ENCODE results near the gene ARHGEF3. TPM values are rescaled to one million over a fixed set of nuclear protein-coding genes. Genes with fewer than 3 reads are reported as not detected.
A peak's percentile ranks its signal among the peaks of the same experiment; 100 is the strongest.

ARHGEF3 gene
- total and polyA plus RNA-seq, 5 donors from 2014 or later = 87.8 to 137 (median 103) TPM

GRCh38 chr3:56683122-56683817 lies 118.5 kb downstream of the ARHGEF3 start, which contains the start of gene TASOR:
Gene TASOR, minus strand, starts transcription at chr3:56683265. Its CDS starts 259 bp downstream, at chr3:56683006.
- ATAC-seq (ENCODE audit: low read depth in 2 of 2) (peak; percentile 86 to 90), DNase-seq (peak; percentile 84 to 93 (median 88))
- Mint-ChIP-seq H3K4me1 (peaks cover 22 to 56% (median 39%) of the 10 kb centered on the region in 4 donors), H3K36me3 (peaks cover 16% of the 10 kb centered on the region), H3K9me3 (no peaks in the 10 kb centered on the region), H3K4me3 (peak within 1 kb of the TSS; percentile 94 to 97 (median 96)), H3K27me3 (peaks cover 5% of the 10 kb centered on the region), H3K27ac (peak within 1 kb of the TSS; percentile 93 to 98 (median 97))
- peaks cover 39% of the 10 kb centered on the region for H3K4me1 ChIP-seq (ENCODE audit: control insufficient read depth, insufficient read depth, low read length, poor library complexity, severe bottlenecking)
- no peaks in the 10 kb centered on the region for H3K27me3 ChIP-seq (ENCODE audit: control insufficient read depth, insufficient read depth, low read length)
- H3K9me3 ChIP-seq (ENCODE audit: control insufficient read depth in 2 of 2, low read length in 2 of 2) = no peaks in the 10 kb centered on the region
- H3K27ac ChIP-seq (ENCODE audit: insufficient read depth, low read length, poor library complexity, severe bottlenecking) = peak within 1 kb of the TSS; percentile 99
- peak within 1 kb of the TSS; percentile 89 for H3K4me3 ChIP-seq (ENCODE audit: low read depth, low read length)
- no peaks in the 10 kb centered on the region for H3K36me3 ChIP-seq (ENCODE audit: control insufficient read depth, insufficient read depth, low read length)

DNA sequence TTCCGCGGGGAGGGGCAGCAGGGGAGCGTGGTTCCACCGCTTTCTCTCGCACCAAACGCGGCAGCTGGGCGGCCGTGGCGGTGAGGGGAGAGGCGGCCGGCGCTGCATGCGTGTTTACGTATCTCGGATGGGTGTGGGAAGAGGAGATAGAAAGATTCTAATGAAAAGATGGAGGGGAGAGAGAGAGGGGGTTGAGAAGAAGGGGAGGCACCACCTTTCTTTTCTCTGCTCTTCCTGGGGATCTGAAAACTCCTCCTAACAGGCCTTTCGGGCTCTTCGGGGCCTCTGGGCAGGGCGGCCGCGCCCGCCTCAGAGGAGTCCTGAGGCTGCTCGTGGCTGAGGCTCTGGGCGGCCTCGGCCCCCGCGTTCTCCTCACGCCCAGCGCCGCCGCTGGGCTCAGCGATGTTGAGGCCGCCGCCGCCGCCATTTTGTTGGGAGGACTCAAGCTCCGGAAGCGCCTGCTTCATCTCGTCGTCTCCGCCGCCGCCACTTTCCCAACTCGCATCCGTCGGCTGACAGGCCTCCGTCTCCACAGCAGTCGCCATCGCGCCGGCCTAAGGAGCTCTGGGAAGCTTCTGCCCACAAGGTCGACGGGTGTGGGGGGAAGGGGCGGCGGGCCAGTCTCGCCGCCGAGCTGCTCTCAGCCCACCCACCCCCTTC lies 119.2 kb downstream of the ARHGEF3 start:
- peaks cover 5% of the 10 kb centered on the region for H3K27me3 Mint-ChIP-seq

DNA sequence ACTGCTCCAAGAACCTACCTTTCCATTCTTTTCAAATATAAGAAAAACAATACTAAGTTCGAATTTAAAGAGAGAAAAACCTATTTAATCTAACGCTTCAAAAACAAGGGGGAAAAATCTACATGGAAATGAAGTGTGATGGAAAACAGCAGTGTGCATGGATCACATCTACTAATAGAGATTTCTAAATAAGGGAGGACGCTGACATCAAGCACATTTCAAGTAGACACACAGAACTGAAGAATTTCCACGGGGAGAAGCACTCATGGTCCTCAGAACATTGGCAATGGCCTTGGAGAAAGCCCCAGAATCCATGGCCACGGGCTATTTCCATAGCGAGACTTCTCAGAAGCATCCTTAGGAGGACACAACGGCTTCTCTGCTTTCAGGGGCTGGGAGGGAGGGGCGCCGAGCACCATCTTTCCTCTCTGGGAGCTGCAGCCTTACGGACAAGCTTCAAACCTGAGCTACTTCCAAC lies 119.7 kb downstream of the ARHGEF3 start:
- peak overlapping the region; percentile 94 to 97 (median 96) for H3K4me3 Mint-ChIP-seq
- peaks cover 30 to 62% (median 46%) of the 10 kb centered on the region in 4 donors for H3K4me1 Mint-ChIP-seq
- H3K4me3 ChIP-seq (ENCODE audit: low read depth, low read length) = peak overlapping the region; percentile 89

More for the DNA sequence above, 119.2 kb downstream of the ARHGEF3 start:
- ATAC-seq (ENCODE audit: low read depth in 2 of 2) (peak; percentile 63 to 67), DNase-seq (peak; percentile 70 to 90 (median 82))
- Mint-ChIP-seq H3K4me1 (peaks cover 24 to 56% (median 41%) of the 10 kb centered on the region in 4 donors), H3K36me3 (peaks cover 19% of the 10 kb centered on the region), H3K9me3 (no peaks in the 10 kb centered on the region), H3K4me3 (peak overlapping the region; percentile 94 to 97 (median 96)), H3K27ac (peak overlapping the region; percentile 93 to 98 (median 97))
- Histone ChIP-seq H3K27me3 (ENCODE audit: control insufficient read depth, insufficient read depth, low read length) (no peaks in the 10 kb centered on the region), H3K27ac (ENCODE audit: insufficient read depth, low read length, poor library complexity, severe bottlenecking) (peak overlapping the region; percentile 99), H3K9me3 (ENCODE audit: control insufficient read depth in 2 of 2, low read length in 2 of 2) (no peaks in the 10 kb centered on the region), H3K36me3 (ENCODE audit: control insufficient read depth, insufficient read depth, low read length) (no peaks in the 10 kb centered on the region), H3K4me1 (ENCODE audit: control insufficient read depth, insufficient read depth, low read length, poor library complexity, severe bottlenecking) (peaks cover 45% of the 10 kb centered on the region), H3K4me3 (ENCODE audit: low read depth, low read length) (peak overlapping the region; percentile 89)

GRCh38 chr3:56680054-56680580 lies 121.6 kb downstream of the ARHGEF3 start:
- H3K27ac ChIP-seq (ENCODE audit: insufficient read depth, low read length, poor library complexity, severe bottlenecking) = no peak overlapping the region
- no peaks in the 10 kb centered on the region for H3K36me3 ChIP-seq (ENCODE audit: control insufficient read depth, insufficient read depth, low read length)
- ATAC-seq (ENCODE audit: low read depth in 2 of 2) (no peak), DNase-seq (no peak)
- no peaks in the 10 kb centered on the region for H3K9me3 ChIP-seq (ENCODE audit: control insufficient read depth in 2 of 2, low read length in 2 of 2)
- Mint-ChIP-seq H3K36me3 (peaks cover 20% of the 10 kb centered on the region), H3K27me3 (peaks cover 5% of the 10 kb centered on the region), H3K9me3 (no peaks in the 10 kb centered on the region), H3K4me1 (peaks cover 38 to 80% (median 58%) of the 10 kb centered on the region in 4 donors), H3K27ac (no peak overlapping the region), H3K4me3 (peak overlapping the region; percentile 53 to 95 (median 70))
- no peaks in the 10 kb centered on the region for H3K27me3 ChIP-seq (ENCODE audit: control insufficient read depth, insufficient read depth, low read length)
- peak overlapping the region; percentile 89 for H3K4me3 ChIP-seq (ENCODE audit: low read depth, low read length)
- peaks cover 56% of the 10 kb centered on the region for H3K4me1 ChIP-seq (ENCODE audit: control insufficient read depth, insufficient read depth, low read length, poor library complexity, severe bottlenecking)

More for the DNA sequence above, 119.7 kb downstream of the ARHGEF3 start:
- H3K27ac Mint-ChIP-seq = peak overlapping the region; percentile 93 to 98 (median 97)
- no peak for ATAC-seq (ENCODE audit: low read depth in 2 of 2)
- H3K27ac ChIP-seq (ENCODE audit: insufficient read depth, low read length, poor library complexity, severe bottlenecking) = peak overlapping the region; percentile 99
- no peaks in the 10 kb centered on the region for H3K36me3 ChIP-seq (ENCODE audit: control insufficient read depth, insufficient read depth, low read length)
- H3K27me3 Mint-ChIP-seq = peaks cover 5% of the 10 kb centered on the region
- H3K9me3 ChIP-seq (ENCODE audit: control insufficient read depth in 2 of 2, low read length in 2 of 2) = no peaks in the 10 kb centered on the region
- no peak for DNase-seq
- no peaks in the 10 kb centered on the region for H3K9me3 Mint-ChIP-seq
- peaks cover 51% of the 10 kb centered on the region for H3K4me1 ChIP-seq (ENCODE audit: control insufficient read depth, insufficient read depth, low read length, poor library complexity, severe bottlenecking)
- H3K36me3 Mint-ChIP-seq = peaks cover 20% of the 10 kb centered on the region
- no peaks in the 10 kb centered on the region for H3K27me3 ChIP-seq (ENCODE audit: control insufficient read depth, insufficient read depth, low read length)

Other genes with a start within 250 kb of the ARHGEF3 start
- gene CCDC66, start 244.8 kb downstream of the ARHGEF3 start, total RNA-seq = 74.5 TPM
- 10 to 100 TPM; 21.0 to 29.1 (median 23.9) TPM for gene CCDC66, start 244.8 kb downstream of the ARHGEF3 start, polyA plus RNA-seq
- 77.4 TPM for gene TASOR, start 118.7 kb downstream of the ARHGEF3 start, total RNA-seq
- 10 to 100 TPM; 29.3 to 38.4 (median 32.5) TPM for gene TASOR, start 118.7 kb downstream of the ARHGEF3 start, polyA plus RNA-seq